HEK293 (cell line): Measurements from ENCODE around the gene NOD2.

ENCODE experiments used
- ATF2 ChIP-seq: fragments of 450-650 bp; formaldehyde crosslinking; IDR thresholded peaks from 2 replicates; pipeline ENCODE4 v1.5.1; 2016; ENCODE audit warnings: missing biosample characterization, missing genetic modification characterization, low read depth
- CTCF ChIP-seq: fragments of 450-650 bp; formaldehyde crosslinking; IDR thresholded peaks from 2 replicates; pipeline ENCODE4 v1.5.1; 2016; ENCODE audit warnings: missing biosample characterization, missing genetic modification characterization
- REST ChIP-seq: fragments of 450-650 bp; formaldehyde crosslinking; IDR thresholded peaks from 2 replicates; pipeline ENCODE4 v1.5.1; 2016; ENCODE audit warnings: missing biosample characterization, missing genetic modification characterization
- ZBTB1 ChIP-seq: fragments of 450-650 bp; formaldehyde crosslinking; IDR thresholded peaks from 2 replicates; pipeline ENCODE4 v1.5.1; 2016; ENCODE audit warnings: missing biosample characterization, missing genetic modification characterization
- ZNF121 ChIP-seq: fragments of 450-650 bp; formaldehyde crosslinking; IDR thresholded peaks from 2 replicates; pipeline ENCODE4 v1.5.1; 2016; ENCODE audit warnings: missing biosample characterization, missing genetic modification characterization
- ZNF239 ChIP-seq: fragments of 450-650 bp; formaldehyde crosslinking; IDR thresholded peaks from 2 replicates; pipeline ENCODE4 v1.5.1; 2016; ENCODE audit warnings: missing biosample characterization, missing genetic modification characterization
- ZNF341 ChIP-seq: fragments of 450-650 bp; formaldehyde crosslinking; IDR thresholded peaks from 2 replicates; pipeline ENCODE4; 2016; ENCODE audit warnings: low read depth, missing biosample characterization, missing genetic modification characterization
- ZNF558 ChIP-seq: fragments of 450-650 bp; formaldehyde crosslinking; IDR thresholded peaks from 2 replicates; pipeline ENCODE4 v1.5.1; 2016; ENCODE audit warnings: missing biosample characterization, missing genetic modification characterization
- ZNF785 ChIP-seq: fragments of 450-650 bp; formaldehyde crosslinking; IDR thresholded peaks from 2 replicates; pipeline ENCODE4 v1.5.1; 2016; ENCODE audit warnings: missing biosample characterization, missing genetic modification characterization
- TF ChIP-seq, protein P1 (sequence below): fragments of 450-650 bp; formaldehyde crosslinking; IDR thresholded peaks from 2 replicates; pipeline ENCODE4 v1.5.1; 2016; ENCODE audit warnings: missing biosample characterization, missing genetic modification characterization

DNA sequence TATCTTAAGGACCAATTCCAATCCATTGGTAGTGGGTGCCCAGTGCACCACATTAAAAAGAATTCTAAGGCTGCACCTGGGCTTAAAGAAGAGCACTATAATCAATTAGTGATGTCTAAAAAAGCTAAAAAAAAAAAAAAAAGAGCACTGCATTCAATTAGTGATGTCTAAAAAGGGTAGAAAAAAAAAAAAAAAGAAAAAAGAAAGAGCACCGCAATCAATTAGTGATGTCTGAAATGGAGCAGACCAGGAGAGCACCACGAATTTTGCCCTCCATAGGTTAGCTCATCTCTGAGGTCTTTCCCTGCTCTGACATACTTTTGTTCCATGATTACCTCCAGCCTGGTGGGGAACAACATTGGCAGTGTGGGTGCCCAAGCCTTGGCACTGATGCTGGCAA is 29.6 kb downstream of the NOD2 start:
- TF ChIP-seq CTCF (tag by site-specific recombination): no peak
- TF ChIP-seq REST (tag by site-specific recombination): no peak
- TF ChIP-seq ZNF121: no peak
- TF ChIP-seq, protein P1, sequence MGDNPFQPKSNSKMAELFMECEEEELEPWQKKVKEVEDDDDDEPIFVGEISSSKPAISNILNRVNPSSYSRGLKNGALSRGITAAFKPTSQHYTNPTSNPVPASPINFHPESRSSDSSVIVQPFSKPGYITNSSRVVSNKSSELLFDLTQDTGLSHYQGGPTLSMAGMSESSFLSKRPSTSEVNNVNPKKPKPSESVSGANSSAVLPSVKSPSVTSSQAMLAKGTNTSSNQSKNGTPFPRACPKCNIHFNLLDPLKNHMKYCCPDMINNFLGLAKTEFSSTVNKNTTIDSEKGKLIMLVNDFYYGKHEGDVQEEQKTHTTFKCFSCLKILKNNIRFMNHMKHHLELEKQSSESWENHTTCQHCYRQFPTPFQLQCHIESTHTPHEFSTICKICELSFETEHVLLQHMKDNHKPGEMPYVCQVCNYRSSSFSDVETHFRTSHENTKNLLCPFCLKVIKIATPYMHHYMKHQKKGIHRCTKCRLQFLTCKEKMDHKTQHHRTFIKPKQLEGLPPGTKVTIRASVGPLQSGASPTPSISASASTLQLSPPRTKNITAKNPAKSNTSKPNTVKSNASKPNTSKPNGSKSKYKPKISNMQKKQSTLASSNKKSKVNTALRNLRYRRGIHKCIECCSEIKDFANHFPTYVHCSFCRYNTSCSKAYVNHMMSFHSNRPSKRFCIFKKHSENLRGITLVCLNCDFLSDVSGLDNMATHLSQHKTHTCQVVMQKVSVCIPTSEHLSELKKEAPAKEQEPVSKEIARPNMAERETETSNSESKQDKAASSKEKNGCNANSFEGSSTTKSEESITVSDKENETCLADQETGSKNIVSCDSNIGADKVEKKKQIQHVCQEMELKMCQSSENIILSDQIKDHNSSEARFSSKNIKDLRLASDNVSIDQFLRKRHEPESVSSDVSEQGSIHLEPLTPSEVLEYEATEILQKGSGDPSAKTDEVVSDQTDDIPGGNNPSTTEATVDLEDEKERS (tag by site-specific recombination): no peak
- TF ChIP-seq ZNF341: no peak
- TF ChIP-seq ZNF558: no peak
- no peak for TF ChIP-seq ZNF239
- no peak for TF ChIP-seq ATF2 (tag by site-specific recombination)
- TF ChIP-seq ZNF785 (tag by site-specific recombination): no peak
- TF ChIP-seq ZBTB1 (tag by site-specific recombination): no peak
